Measurements from ENCODE around the gene PIMREG.

Gene PIMREG

GRCh38 chr17:6462692-6463091 is 18.4 kb downstream of the PIMREG start:
- TF ChIP-seq, protein P1, sequence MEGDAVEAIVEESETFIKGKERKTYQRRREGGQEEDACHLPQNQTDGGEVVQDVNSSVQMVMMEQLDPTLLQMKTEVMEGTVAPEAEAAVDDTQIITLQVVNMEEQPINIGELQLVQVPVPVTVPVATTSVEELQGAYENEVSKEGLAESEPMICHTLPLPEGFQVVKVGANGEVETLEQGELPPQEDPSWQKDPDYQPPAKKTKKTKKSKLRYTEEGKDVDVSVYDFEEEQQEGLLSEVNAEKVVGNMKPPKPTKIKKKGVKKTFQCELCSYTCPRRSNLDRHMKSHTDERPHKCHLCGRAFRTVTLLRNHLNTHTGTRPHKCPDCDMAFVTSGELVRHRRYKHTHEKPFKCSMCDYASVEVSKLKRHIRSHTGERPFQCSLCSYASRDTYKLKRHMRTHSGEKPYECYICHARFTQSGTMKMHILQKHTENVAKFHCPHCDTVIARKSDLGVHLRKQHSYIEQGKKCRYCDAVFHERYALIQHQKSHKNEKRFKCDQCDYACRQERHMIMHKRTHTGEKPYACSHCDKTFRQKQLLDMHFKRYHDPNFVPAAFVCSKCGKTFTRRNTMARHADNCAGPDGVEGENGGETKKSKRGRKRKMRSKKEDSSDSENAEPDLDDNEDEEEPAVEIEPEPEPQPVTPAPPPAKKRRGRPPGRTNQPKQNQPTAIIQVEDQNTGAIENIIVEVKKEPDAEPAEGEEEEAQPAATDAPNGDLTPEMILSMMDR (conservative IDR thresholded peaks at IDR 0.05; ENCODE audit: low read length) = no peak
- no peak for DNase-seq (ENCODE audit: low read depth)
- H3K4me3 ChIP-seq (ENCODE audit: low read length) = no peak overlapping the region

DNA sequence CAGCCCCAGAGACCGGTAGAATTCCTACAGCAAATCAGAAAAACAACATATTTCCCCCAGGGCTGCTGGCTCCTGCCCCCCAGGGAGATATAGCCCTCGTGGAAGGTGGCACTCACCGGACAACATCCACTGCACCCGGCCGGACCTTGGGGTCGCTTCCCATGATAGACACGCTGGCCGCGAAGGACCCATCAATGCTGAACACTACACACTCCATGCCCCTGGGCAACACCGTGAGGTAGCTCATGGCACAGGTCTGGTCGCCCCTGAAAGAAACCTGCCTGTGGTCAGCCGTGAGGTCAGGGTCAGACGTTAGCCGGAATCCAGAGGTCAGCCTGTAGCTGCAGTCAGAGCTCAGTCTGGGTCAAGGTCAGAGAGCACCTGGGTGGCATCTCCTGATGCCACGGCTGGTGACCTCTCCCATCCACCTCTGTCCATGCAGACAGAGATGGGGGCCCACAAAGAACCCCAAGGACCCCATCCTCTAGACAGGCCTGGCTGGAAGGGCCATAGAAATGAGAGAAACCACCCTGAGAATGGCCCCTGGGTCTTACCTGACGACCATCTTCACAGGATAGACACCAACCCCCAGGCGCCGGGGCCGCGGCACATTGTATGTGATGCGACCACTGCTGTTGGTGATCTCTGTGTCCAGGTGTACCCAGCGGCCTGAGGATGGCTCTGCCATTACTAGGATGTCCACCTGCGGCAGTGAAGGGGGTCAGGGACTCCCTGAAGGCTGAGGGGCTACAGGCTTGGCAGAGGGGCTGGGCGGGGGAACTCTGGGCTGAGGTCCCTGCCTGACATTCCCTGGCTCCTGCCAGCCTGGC is 19.6 kb downstream of the PIMREG start:
- TF ChIP-seq, protein P1 (conservative IDR thresholded peaks at IDR 0.05; ENCODE audit: low read length) = no peak
- no peak overlapping the region for H3K4me3 ChIP-seq (ENCODE audit: low read length)
- DNase-seq (ENCODE audit: low read depth) = no peak

DNA sequence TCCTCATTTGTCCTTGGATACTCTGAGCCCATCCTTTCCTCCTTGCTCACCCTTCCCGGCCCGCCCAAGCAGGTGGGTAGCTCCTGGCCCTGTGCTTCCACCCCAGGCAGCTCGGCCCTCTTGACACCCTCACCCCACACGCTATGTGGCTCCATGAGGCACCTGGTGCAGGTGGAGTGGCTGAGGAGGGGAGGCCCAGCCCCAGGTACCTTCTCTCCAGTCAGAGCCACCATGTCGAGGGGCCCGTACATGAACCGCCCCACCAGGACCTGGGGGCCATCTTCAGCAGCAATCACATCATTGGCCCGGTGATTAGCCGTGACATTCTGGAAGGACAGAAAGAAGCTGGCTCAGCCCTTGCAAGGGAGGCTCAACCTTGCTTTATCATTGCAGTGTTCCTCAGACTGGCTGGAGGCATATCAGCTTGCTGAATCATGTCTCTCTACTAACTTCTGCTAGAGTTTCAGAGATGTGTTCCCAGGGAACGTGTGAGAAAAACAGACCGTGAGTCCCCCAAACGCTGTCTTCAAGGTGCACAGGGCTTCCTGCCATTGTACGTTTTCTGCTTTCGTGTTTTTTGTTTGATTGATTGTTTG is 20.3 kb downstream of the PIMREG start:
- no peak overlapping the region for H3K4me3 ChIP-seq (ENCODE audit: low read length)
- DNase-seq (ENCODE audit: low read depth) = no peak
- TF ChIP-seq, protein P1 (conservative IDR thresholded peaks at IDR 0.05; ENCODE audit: low read length) = no peak

DNA sequence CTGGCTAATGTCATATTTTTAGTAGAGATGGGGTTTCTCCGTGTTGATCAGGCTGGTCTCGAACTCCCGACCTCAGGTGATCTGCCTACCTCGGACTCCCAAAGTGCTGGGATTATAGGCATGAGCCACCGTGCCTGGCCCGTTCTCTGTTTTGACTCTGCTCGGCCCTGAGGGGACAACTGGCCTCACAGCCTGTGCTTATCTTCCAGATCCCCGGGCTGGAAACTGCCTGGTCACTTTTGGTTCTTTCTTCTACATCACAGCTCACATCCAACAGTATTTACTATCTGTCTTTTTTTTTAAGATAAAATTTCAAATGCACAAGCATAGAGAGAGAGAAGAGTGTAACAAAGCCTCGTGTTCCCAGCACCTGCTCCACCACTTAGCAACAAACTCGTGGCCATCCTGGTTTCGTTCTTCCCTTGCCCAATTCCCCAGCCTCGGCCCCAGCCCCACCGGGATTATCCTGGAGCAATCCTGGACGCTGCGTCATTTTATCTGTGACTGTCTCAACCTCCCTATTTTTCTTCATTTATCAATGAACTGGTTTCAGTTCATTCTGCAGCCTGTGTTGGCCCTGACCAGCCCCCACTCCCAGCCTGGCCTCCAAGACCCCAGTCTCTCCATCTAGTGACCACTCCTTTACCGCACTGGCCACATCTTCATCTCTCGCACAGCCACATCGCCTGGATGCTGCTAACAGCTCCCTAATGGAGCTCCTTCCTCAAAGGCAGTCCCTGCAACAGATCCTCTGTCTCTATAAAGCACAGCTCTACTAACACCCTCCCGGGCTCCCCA is 21.1 kb downstream of the PIMREG start:
- no peak for DNase-seq (ENCODE audit: low read depth)
- H3K4me3 ChIP-seq (ENCODE audit: low read length) = no peak overlapping the region
- TF ChIP-seq, protein P1 (conservative IDR thresholded peaks at IDR 0.05; ENCODE audit: low read length) = no peak

GRCh38 chr17:6467567-6467966 is 23.3 kb downstream of the PIMREG start:
- DNase-seq (ENCODE audit: low read depth) = no peak
- H3K4me3 ChIP-seq (ENCODE audit: low read length) = no peak overlapping the region
- TF ChIP-seq, protein P1 (conservative IDR thresholded peaks at IDR 0.05; ENCODE audit: low read length) = no peak

GRCh38 chr17:6468051-6468790 is 24.0 kb downstream of the PIMREG start:
- DNase-seq (ENCODE audit: low read depth) = no peak
- TF ChIP-seq, protein P1 (conservative IDR thresholded peaks at IDR 0.05; ENCODE audit: low read length) = no peak

More at GRCh38 chr17:6468051-6468790, 24.0 kb downstream of the PIMREG start:
- no peak overlapping the region for H3K4me3 ChIP-seq (ENCODE audit: low read length)
